Mononuclear cell (primary cell): Measurements from ENCODE around the gene REEP3. TPM values are rescaled to one million over a fixed set of nuclear protein-coding genes. Genes with fewer than 3 reads are reported as not detected.

Experiments
- H3K27me3 ChIP-seq: 2 replicates; pipeline ENCODE4 v1.6.0; 2011; ENCODE audit warnings: low read length, control low read depth; ENCODE audit not compliant: insufficient read depth
- H3K4me1 ChIP-seq: 2 replicates; pipeline ENCODE4 v1.5.1; 2011; ENCODE audit warnings: mild to moderate bottlenecking, low read length, control low read depth; ENCODE audit not compliant: insufficient read depth
- H3K4me3 ChIP-seq: 2 replicates; pipeline ENCODE4 v1.5.1; 2011; ENCODE audit warnings: mild to moderate bottlenecking, low read length, moderate library complexity
- H3K9me3 ChIP-seq: 2 replicates; pipeline ENCODE4 v1.5.1; 2011; ENCODE audit warnings: low read depth, mild to moderate bottlenecking, control low read depth, low read length
- total RNA-seq: library from RNA; depleted of rRNA; stranded (reverse); fragments of >200 nt; gene quantifications from one replicate; pipeline ENCODE4 v1.2.3, GENCODE V29; 2012

REEP3 gene
- total RNA-seq, 1 donor = 8.0 TPM

DNA sequence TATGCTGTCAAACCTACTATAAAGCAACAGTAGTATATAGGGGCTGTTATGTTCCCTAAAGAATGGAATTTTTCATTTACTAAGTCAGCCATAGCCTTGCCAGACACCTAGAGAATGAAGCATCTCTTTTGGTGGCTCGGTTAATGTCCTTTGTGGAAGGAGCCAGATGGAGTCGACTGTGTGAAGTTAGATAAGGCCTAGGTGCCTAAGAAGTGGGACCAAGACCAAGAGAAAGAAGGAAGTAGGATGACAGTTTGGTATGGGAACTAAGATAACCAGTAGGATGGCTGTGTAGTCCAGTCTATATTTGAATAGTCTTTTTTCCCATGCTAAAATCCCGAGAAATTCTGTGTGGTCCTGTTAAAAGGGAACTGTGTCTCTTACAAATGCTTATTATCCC lies 62.2 kb downstream of the REEP3 start:
- Histone ChIP-seq H3K4me1 (no peaks in the 10 kb centered on the region), H3K4me3 (no peak overlapping the region), H3K9me3 (no peaks in the 10 kb centered on the region), H3K27me3 (no peaks in the 10 kb centered on the region)

DNA sequence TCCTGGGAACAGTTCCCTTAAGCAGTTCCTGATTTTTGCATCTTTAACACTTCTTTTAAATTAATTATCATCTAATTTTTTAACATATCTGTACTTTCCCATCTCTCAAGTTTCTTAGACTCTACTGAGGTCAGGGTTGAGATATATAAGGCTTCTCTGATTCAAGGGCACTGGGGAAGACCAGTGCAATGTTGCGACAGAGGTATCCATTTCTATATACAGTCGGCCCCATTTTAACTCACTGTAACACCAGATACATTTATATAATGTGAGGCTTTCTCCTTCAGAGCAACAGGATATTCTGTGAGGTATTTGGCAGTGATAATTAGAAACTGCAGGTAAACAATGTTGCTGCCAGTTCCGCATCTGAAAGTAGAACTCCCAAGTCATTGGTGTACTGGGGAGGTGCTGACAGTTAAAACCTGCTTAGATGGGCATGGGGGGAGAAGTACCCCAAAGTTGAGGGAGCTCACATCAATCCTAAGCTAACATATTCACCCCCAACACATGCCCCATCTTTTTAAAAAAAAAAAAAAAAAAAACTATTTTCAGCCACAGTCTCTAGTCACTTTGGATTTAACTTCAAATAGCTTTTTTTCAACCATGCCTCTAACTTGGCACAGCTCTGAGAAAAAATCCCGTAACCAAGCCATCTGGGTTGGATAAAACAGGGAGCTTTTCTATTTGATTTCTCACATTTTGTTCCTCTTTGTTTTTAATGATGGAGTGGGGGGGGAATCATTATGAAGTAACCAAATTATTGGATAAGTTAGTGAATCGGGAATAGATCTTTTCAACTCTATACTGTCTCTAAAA lies 62.9 kb downstream of the REEP3 start:
- H3K4me1 ChIP-seq = no peaks in the 10 kb centered on the region
- no peak overlapping the region for H3K4me3 ChIP-seq
- no peaks in the 10 kb centered on the region for H3K27me3 ChIP-seq
- H3K9me3 ChIP-seq = no peaks in the 10 kb centered on the region

DNA sequence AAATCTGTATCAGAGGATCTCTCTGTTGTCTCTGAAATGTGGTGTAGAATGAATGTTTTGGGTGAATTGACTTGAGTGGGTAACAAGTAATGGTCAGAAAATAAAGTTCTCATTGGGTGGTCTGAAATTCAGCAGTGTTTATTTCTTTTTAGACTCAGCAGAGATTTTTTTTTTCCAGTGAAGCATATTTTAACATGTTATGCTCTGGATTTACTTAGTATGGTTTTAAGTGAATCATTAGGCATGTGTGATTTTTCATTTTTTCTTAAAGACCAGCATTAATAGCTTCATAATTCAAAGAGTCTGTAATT lies 63.5 kb downstream of the REEP3 start:
- Histone ChIP-seq H3K9me3 (no peaks in the 10 kb centered on the region), H3K4me3 (no peak overlapping the region), H3K27me3 (no peaks in the 10 kb centered on the region), H3K4me1 (no peaks in the 10 kb centered on the region)

DNA sequence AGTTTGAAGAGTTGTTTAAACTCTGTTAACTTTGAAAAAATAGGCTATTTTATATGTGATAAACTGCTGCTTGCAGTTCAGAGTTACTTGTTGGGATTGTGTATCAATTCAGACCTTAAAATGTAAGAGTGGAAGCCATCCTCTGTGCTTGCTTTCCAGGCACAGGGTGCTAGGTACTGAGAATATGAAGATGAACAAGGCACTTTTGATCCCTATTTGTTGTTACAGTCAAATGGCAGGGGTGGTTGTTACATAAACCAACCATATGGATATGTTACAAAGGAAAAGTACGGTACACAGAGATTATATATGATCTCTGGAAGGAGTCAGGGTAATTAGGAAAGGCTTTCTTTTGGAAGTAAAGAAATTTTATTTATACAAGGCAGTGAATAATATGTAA lies 63.8 kb downstream of the REEP3 start:
- Histone ChIP-seq H3K27me3 (no peaks in the 10 kb centered on the region), H3K4me3 (no peak overlapping the region), H3K4me1 (no peaks in the 10 kb centered on the region), H3K9me3 (no peaks in the 10 kb centered on the region)

DNA sequence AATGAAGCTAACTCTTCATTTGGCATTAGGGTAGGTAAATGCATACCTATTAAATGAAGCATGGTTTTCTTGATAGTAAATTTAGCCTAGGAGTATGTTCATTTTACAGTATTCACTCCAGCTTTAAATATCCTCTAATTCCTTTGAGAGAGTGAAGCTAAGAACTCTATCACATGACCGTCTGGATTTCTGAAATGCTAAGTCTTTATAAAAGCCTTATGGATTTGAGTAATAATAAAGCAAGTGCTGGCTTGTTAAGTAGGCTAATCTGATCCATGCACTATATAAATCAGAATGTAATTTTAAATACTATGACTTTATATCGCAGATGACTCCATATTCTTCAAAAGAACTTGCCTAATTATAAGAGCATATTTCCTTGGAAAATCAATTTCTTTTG lies 64.8 kb downstream of the REEP3 start:
- H3K9me3 ChIP-seq = no peaks in the 10 kb centered on the region
- H3K4me3 ChIP-seq = no peak overlapping the region
- H3K4me1 ChIP-seq = no peaks in the 10 kb centered on the region
- no peaks in the 10 kb centered on the region for H3K27me3 ChIP-seq

DNA sequence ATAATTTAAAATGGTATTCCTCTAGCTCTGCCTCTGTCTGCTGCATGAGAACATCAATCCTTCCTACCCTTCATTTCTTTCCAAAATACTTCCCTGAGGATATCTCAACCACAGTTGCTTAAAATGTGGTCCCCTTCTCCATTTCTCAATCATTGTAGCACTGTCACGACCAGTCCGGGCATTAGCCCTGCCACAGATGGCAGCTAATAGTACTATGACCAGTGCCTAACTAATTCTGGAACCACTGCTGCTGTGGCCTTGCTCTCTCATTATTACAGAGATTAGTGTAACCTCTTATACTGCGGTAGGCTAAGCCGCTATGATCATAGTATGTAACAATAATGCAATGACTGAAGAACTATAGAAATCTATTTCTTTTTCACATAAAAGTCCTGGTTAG lies 66.0 kb downstream of the REEP3 start:
- Histone ChIP-seq H3K27me3 (no peaks in the 10 kb centered on the region), H3K4me3 (no peak overlapping the region), H3K9me3 (no peaks in the 10 kb centered on the region), H3K4me1 (no peaks in the 10 kb centered on the region)

DNA sequence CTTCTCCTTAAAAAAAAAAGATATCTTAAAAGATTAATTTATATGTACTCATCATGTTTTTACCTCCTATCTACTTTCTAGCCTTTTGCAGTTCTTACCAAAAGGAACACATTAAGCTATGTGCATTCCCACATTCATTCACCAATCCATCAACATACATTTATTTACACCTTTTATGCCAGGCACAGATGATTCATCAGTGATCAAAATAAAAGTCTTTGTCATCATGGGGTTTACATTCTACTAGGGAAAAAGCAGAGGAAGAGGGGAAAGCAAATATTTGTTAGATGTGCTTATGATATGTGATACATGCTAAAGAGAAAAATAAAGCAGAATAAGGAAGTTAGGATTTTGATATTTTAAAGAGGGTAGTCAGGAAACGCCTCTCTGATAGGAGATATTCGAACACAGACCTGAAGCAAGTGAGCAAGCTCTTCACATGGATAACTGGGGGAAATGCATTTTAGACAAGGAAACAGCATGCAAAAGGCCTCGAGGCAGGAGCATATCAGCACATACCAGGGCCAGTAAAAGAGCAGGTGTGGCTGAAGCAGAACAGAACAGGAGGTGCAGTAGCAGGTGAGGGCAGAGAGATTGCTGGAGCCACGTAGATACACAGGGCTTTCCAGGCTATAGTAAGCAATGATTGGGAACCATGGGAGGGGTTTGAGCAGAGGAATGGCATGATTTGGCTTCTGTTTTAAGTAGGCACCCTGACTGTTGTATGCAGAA lies 67.4 kb downstream of the REEP3 start:
- H3K4me1 ChIP-seq = no peaks in the 10 kb centered on the region
- H3K27me3 ChIP-seq = no peaks in the 10 kb centered on the region
- no peaks in the 10 kb centered on the region for H3K9me3 ChIP-seq
- H3K4me3 ChIP-seq = no peak overlapping the region

DNA sequence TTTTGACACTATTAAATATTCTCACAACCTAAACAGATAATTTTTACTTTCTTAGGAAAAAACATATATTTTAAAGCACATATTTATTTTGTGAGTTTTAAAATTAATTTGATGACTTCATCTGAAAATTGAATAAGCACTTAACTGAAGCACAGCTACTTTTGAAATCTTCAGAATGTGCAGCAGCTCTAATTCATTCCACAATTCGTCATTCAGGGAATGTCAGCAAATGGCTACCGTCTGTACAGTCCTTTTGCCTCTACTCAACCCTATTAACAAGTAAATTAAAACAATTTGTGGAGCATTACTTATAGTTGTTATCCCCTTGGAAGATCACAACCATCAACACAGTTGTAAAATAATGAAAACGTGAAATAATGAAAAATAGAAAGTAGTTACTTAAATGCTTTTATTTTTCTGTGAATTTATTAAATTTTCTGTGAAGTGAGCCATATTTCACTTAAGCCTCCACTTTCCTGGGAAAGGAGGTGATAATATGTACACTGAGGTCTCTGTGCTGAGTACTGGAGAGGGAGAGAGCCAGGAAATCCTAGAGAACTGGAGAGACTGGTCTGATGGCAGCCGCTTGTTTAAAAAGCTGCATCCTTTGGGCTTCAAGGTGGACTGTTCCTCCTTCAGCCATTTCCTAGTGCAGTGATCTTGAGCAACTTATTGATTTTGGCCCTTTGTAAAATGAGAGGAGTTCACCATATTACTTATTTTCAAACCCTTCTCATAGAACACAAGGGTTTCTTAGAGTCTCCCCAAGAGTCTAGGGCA lies 70.6 kb downstream of the REEP3 start:
- H3K4me3 ChIP-seq = no peak overlapping the region
- H3K9me3 ChIP-seq = no peaks in the 10 kb centered on the region
- no peaks in the 10 kb centered on the region for H3K27me3 ChIP-seq
- H3K4me1 ChIP-seq = no peaks in the 10 kb centered on the region

DNA sequence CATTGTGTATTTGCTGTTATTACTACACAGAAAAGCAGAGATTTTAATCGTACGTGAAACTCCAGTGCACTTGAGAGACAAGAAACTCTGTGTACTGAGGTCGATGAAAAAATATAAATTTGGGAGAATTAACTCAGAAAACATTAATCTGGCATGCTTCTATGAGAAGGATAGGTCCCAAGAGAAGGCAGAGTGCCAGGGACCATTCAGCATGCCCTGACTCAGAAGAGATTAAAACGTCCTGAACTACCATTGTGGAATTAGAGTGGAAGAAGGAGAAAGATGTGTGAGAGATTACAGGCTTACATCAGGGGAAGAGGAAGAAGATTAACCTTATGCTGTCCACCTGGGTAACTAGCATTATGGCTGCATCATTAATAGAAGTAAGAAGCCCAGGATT lies 72.4 kb downstream of the REEP3 start:
- H3K27me3 ChIP-seq = no peaks in the 10 kb centered on the region
- no peaks in the 10 kb centered on the region for H3K4me1 ChIP-seq
- H3K9me3 ChIP-seq = no peaks in the 10 kb centered on the region
- H3K4me3 ChIP-seq = no peak overlapping the region

DNA sequence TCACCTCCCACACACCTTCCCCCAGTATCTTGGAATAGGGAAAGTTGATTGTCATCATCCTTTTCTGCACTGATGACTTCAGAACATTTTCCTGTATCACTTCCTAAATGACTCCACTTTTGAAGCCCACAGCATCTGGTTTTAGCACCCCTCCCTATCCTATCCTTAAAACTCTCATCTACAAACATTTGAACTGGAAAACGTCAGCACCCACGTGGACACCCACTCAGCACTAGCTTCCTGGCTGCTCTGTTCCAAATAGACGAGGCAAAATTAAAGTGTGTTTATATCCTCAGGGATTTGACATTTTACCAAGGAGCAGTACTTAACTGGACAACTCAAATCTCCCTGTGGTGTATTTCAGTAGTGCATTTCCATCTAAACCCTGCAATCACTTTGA lies 73.9 kb downstream of the REEP3 start:
- no peak overlapping the region for H3K4me3 ChIP-seq
- no peaks in the 10 kb centered on the region for H3K27me3 ChIP-seq
- no peaks in the 10 kb centered on the region for H3K9me3 ChIP-seq
- no peaks in the 10 kb centered on the region for H3K4me1 ChIP-seq

DNA sequence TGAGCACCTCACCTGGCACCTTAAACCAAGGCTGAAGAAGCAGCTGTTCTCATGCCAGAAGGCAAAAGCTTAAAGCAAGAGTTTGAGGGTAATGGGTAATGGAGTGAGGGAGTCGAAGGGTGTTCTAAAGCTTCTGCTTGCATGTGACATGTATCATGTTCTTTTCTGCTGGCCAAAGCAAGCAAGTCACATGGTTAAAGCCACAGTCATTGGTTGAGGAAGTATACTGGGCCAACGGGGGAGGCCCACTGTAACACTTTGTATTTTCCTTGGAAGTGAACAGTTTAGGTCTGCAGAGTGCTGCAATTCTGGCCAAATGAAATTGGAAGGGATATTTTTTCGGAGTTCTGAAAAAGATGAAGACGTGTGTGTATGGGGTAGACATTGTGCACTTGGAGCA lies 75.7 kb downstream of the REEP3 start:
- H3K9me3 ChIP-seq = no peaks in the 10 kb centered on the region
- H3K4me3 ChIP-seq = no peak overlapping the region
- no peaks in the 10 kb centered on the region for H3K4me1 ChIP-seq
- no peaks in the 10 kb centered on the region for H3K27me3 ChIP-seq

DNA sequence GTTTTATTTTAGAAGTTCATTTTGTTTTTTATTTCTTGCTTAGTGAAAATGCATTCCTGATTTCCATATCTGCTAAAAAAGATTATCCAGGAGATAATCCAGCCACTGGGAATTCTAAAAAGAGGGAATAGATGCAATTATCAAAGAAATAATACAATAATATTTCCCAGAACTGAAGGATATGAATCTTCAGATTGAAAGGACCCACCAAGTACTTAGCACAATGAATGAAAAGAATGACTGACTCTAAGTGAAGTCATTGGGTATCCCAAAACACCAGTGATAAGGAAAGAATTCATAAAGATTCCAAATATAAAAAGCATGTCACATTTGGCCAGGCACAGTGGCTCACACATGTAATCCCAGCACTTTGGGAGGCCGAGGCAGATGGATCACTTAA lies 79.3 kb downstream of the REEP3 start:
- H3K4me1 ChIP-seq = no peaks in the 10 kb centered on the region
- no peak overlapping the region for H3K4me3 ChIP-seq
- H3K27me3 ChIP-seq = no peaks in the 10 kb centered on the region
- H3K9me3 ChIP-seq = no peaks in the 10 kb centered on the region

DNA sequence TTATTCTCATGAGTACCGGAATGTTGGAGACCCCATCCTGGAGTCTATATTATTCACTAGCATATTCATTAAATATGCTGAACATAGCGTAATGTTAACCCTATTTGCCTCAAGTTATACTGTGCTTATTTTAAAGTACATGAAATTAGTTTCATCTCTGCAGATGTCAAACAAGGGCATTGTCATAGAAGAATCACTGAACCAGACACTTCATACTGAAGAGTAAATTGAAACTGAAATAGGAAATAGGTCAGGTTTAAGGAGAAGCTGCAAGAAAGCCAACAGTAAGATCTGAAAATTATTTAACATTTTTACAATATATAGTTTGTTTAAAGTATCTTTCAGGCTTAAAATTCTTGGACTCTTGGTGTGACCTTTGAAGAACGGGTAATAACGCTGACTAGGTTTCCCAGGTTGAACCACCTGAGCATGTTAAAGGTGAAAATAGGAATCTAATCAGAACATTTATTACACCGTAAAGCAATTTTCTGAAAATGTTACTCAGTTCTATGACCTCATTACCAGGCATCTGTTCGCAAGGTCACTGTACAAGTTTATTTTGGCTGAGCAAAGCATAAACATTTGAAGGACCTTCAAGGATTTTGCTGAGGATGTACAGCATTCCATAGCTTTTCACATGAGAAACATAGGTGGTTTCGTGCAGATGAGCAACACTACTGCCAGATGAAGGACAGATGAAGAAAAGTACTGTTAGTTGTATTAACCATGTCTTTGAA lies 82.7 kb downstream of the REEP3 start:
- no peaks in the 10 kb centered on the region for H3K4me1 ChIP-seq
- no peak overlapping the region for H3K4me3 ChIP-seq
- H3K27me3 ChIP-seq = no peaks in the 10 kb centered on the region
- no peaks in the 10 kb centered on the region for H3K9me3 ChIP-seq

DNA sequence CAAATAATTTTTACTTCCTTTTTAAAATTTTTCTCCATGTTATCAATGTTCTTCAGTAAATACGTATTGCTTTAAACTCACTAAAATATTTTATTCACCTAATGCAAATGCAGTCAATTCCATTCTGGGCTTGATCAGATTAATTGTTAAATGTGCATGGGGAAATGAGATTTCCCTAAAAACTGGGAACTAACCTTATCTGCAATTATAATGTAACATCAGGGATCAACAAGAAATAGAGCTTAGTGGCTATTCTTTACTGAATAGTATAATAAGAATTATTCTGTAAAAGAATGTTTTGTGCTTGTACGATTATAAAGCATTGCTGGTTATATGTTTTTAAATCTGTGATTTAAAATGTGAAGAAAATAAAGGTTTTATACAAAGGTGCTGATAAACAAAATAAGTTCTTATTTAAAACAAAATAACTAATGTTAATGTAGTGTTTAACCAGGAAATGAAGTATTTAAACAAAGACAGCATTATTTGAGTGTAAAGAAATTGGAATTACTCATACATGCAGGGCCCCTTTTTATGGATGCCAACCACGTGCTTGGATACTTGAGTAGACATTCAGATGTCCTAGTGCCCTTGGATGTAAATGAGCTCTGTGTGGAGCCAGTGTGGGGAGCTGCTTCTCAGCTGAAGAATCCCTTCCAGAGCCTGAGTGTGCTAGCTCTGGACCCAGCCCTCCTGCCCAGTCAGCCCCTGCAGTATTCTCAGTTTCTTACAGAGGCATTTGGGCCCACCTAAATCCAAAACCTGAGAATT lies 84.2 kb downstream of the REEP3 start:
- Histone ChIP-seq H3K4me1 (no peaks in the 10 kb centered on the region), H3K27me3 (no peaks in the 10 kb centered on the region), H3K4me3 (no peak overlapping the region), H3K9me3 (no peaks in the 10 kb centered on the region)
